ENCODE results near the gene PPP2R2C. TPM values are rescaled to one million over a fixed set of nuclear protein-coding genes. Genes with fewer than 3 reads are reported as not detected.

The PPP2R2C gene
- total RNA-seq, 1 experiment from 2014 or later: 9.5 TPM

GRCh38 chr4:6467600-6467999 lies 4.8 kb downstream of the PPP2R2C start:
- no peaks in the 10 kb centered on the region for H3F3A ChIP-seq (ENCODE audit: low read length, unreplicated experiment)
- H3K4me3 ChIP-seq (ENCODE audit: low read length): no peak overlapping the region
- no peak overlapping the region for H3K9ac ChIP-seq (ENCODE audit: low read length)
- no peak for DNase-seq
- peaks cover 12% of the 10 kb centered on the region for H3K4me1 ChIP-seq (ENCODE audit: insufficient read depth, low read length)
- BruUV-seq (replicated peaks): no TSS peak
- H3K9me3 ChIP-seq (ENCODE audit: low read length): no peaks in the 10 kb centered on the region
- H3K9me2 ChIP-seq (replicated peaks; ENCODE audit: low read length): no peaks in the 10 kb centered on the region
- H3K27me3 ChIP-seq (ENCODE audit: low read length): no peaks in the 10 kb centered on the region
- peaks cover 16% of the 10 kb centered on the region for H3K79me2 ChIP-seq (ENCODE audit: low read length)
- H3K4me2 ChIP-seq (ENCODE audit: low read length): no peak overlapping the region
- ChIA-PET CTCF (no interaction called here), POLR2A (ENCODE audit: unreplicated experiment) (no interaction called here)
- no peak overlapping the region for H2AFZ ChIP-seq (ENCODE audit: low read length)
- H3K36me3 ChIP-seq (ENCODE audit: low read depth, low read length): no peaks in the 10 kb centered on the region
- no peak overlapping the region for H3K27ac ChIP-seq (ENCODE audit: low read length)
- no peaks in the 10 kb centered on the region for H4K20me1 ChIP-seq (ENCODE audit: low read length)
- ATAC-seq: no peak
- TF ChIP-seq EZH2phosphoT487 (IDR thresholded peaks at IDR 0.05; ENCODE audit: borderline replicate concordance, low read length): no peak
- no peak for TF ChIP-seq EZH2 (IDR thresholded peaks at IDR 0.05; ENCODE audit: low read length, unreplicated experiment)
- TF ChIP-seq, protein P1, sequence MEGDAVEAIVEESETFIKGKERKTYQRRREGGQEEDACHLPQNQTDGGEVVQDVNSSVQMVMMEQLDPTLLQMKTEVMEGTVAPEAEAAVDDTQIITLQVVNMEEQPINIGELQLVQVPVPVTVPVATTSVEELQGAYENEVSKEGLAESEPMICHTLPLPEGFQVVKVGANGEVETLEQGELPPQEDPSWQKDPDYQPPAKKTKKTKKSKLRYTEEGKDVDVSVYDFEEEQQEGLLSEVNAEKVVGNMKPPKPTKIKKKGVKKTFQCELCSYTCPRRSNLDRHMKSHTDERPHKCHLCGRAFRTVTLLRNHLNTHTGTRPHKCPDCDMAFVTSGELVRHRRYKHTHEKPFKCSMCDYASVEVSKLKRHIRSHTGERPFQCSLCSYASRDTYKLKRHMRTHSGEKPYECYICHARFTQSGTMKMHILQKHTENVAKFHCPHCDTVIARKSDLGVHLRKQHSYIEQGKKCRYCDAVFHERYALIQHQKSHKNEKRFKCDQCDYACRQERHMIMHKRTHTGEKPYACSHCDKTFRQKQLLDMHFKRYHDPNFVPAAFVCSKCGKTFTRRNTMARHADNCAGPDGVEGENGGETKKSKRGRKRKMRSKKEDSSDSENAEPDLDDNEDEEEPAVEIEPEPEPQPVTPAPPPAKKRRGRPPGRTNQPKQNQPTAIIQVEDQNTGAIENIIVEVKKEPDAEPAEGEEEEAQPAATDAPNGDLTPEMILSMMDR (conservative IDR thresholded peaks at IDR 0.05; ENCODE audit: low read depth, low read length): no peak
- intact Hi-C loops (cut with micrococcal nuclease): no loop called here

DNA sequence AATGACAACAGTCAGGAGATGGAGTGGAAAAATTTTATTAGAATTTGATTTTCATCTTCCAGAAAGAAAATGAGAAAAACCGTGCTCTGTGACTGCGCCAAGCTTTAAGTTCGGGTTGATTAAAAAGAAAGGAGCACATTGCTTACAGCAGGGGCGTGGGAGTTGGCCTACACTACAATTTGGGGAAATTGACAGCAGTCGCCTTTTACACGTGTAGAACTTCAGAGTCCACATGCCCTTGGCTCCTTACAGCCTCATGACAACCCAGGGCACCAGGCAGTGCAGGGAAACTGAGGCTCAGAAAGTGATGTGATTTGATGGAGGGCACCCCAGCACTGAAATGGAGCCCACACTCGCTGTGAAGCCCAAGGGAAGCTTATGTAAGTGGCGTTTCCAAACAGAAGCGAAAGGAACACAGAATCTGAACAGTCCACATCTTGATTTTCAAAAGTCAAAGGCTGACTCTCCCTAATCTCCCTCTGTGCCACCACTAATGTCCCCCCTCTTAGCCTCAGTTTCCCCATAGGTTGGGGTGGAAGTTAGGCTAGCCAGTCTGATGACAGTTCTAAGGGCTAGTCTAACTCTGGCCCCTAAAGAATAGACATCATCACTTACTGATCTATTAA lies 5.5 kb downstream of the PPP2R2C start:
- H3K27me3 ChIP-seq (ENCODE audit: low read length): no peaks in the 10 kb centered on the region
- H3K4me1 ChIP-seq (ENCODE audit: insufficient read depth, low read length): peaks cover 12% of the 10 kb centered on the region
- H3F3A ChIP-seq (ENCODE audit: low read length, unreplicated experiment): no peaks in the 10 kb centered on the region
- no peak for DNase-seq
- H3K9me3 ChIP-seq (ENCODE audit: low read length): no peaks in the 10 kb centered on the region
- ChIA-PET CTCF (no interaction called here), POLR2A (ENCODE audit: unreplicated experiment) (no interaction called here)
- BruUV-seq (replicated peaks): no TSS peak
- intact Hi-C loops (cut with micrococcal nuclease): no loop called here
- TF ChIP-seq EZH2phosphoT487 (IDR thresholded peaks at IDR 0.05; ENCODE audit: borderline replicate concordance, low read length) (no peak), EZH2 (IDR thresholded peaks at IDR 0.05; ENCODE audit: low read length, unreplicated experiment) (no peak)
- TF ChIP-seq, protein P1 (conservative IDR thresholded peaks at IDR 0.05; ENCODE audit: low read depth, low read length): no peak
- no peak overlapping the region for H3K9ac ChIP-seq (ENCODE audit: low read length)
- no peaks in the 10 kb centered on the region for H4K20me1 ChIP-seq (ENCODE audit: low read length)
- H3K79me2 ChIP-seq (ENCODE audit: low read length): peaks cover 16% of the 10 kb centered on the region
- H3K4me2 ChIP-seq (ENCODE audit: low read length): no peak overlapping the region
- no peak for ATAC-seq
- no peak overlapping the region for H2AFZ ChIP-seq (ENCODE audit: low read length)
- no peaks in the 10 kb centered on the region for H3K36me3 ChIP-seq (ENCODE audit: low read depth, low read length)
- H3K4me3 ChIP-seq (ENCODE audit: low read length): no peak overlapping the region
- H3K27ac ChIP-seq (ENCODE audit: low read length): no peak overlapping the region
- no peaks in the 10 kb centered on the region for H3K9me2 ChIP-seq (replicated peaks; ENCODE audit: low read length)

- H3K36me3 ChIP-seq (ENCODE audit: low read depth, low read length): no peaks in the 10 kb centered on the region
- CTCF ChIA-PET: no interaction called here
- H3K79me2 ChIP-seq (ENCODE audit: low read length): peaks cover 16% of the 10 kb centered on the region
- intact Hi-C loops (cut with micrococcal nuclease): no loop called here
- TF ChIP-seq EZH2 (IDR thresholded peaks at IDR 0.05; ENCODE audit: low read length, unreplicated experiment) (no peak), EZH2phosphoT487 (IDR thresholded peaks at IDR 0.05; ENCODE audit: borderline replicate concordance, low read length) (no peak)
- TF ChIP-seq, protein P1 (conservative IDR thresholded peaks at IDR 0.05; ENCODE audit: low read depth, low read length): no peak
- H3F3A ChIP-seq (ENCODE audit: low read length, unreplicated experiment): no peaks in the 10 kb centered on the region
- no peak overlapping the region for H3K4me3 ChIP-seq (ENCODE audit: low read length)
- DNase-seq (no peak), ATAC-seq (no peak)
- H3K4me2 ChIP-seq (ENCODE audit: low read length): no peak overlapping the region
- no peaks in the 10 kb centered on the region for H3K9me3 ChIP-seq (ENCODE audit: low read length)
- H3K9ac ChIP-seq (ENCODE audit: low read length): no peak overlapping the region
- no TSS peak for BruUV-seq (replicated peaks)
- POLR2A ChIA-PET (ENCODE audit: unreplicated experiment): no interaction called here
- no peaks in the 10 kb centered on the region for H3K9me2 ChIP-seq (replicated peaks; ENCODE audit: low read length)
- H2AFZ ChIP-seq (ENCODE audit: low read length): no peak overlapping the region
- no peak overlapping the region for H3K27ac ChIP-seq (ENCODE audit: low read length)
- no peaks in the 10 kb centered on the region for H3K27me3 ChIP-seq (ENCODE audit: low read length)
- H3K4me1 ChIP-seq (ENCODE audit: insufficient read depth, low read length): peaks cover 12% of the 10 kb centered on the region
- H4K20me1 ChIP-seq (ENCODE audit: low read length): no peaks in the 10 kb centered on the region
These were observed 6.5 kb downstream of the PPP2R2C start for GRCh38 chr4:6465955-6466354.

All from PC-3 (cell line).